ENCODE data around the gene C6orf136.
A peak's percentile ranks its signal among the peaks of the same experiment; 100 is the strongest.

C6orf136 gene

DNA sequence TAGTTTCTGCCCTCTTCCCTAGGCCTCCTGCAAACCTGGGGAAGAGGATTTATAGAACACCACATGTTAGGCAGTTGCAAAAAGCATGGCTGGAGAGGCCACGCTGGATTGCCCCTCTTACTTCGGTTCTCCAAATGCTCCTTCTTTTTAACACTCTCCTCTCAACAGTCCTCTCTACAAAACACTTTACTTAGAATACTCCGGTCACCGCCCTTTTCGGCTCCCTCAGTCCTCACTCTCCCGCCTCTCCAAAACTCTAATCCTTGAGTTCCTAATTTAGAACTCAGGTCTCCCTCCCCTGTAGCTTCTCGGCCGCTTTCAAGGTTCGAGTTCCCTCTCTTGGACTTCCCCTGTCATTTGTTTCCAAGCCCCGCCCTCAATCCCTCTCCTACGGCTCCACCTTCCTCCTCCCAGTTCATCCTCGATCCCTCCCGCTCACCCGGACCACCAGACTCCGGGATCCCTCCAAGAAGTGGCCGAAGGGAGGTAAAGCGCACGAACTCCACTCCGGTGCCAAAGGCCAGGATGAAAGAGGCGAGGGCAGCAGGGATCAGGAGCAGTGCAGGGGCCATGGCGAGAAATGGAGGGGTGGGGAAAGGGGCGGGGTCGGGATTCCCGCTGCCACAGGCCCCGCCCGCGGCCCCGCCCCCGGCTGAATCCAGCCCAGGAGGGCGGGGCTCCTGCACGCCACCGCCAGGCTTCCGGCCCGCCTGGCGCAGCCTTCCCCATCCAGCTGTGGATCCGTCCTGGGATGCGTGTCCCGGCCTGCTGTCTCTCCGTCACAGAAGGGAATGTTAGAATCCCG, 43.7 kb downstream of the C6orf136 start, which contains the start of gene NRM:
TSS of gene NRM (minus strand) at position 582 of the 805 bp plus-strand sequence. CDS start at position 572, 10 bp downstream.
- Histone ChIP-seq H3K9me3 (ENCODE audit: control insufficient read depth, insufficient read depth, low read length) (no peaks in the 10 kb centered on the region), H3K4me3 (ENCODE audit: low read depth, low read length) (peak within 1 kb of the TSS; percentile 84), H3K27ac (ENCODE audit: low read depth, low read length) (peak within 1 kb of the TSS; percentile 94), H3K9ac (ENCODE audit: low read depth, low read length) (peak within 1 kb of the TSS; percentile 27; the same call in 1 of the 2 replicates), H3K27me3 (ENCODE audit: control insufficient read depth, insufficient read depth, low read length) (no peaks in the 10 kb centered on the region), H3K36me3 (ENCODE audit: control insufficient read depth, insufficient read depth, low read length) (no peaks in the 10 kb centered on the region; the same call in 1 of the 2 replicates), H3K4me1 (ENCODE audit: control insufficient read depth, insufficient read depth, low read length) (peaks cover 23% of the 10 kb centered on the region)

GRCh38 chr6:30691208-30691847, 44.4 kb downstream of the C6orf136 start:
- H3K9ac ChIP-seq (ENCODE audit: low read depth, low read length) = no peak overlapping the region
- peaks cover 19% of the 10 kb centered on the region for H3K4me1 ChIP-seq (ENCODE audit: control insufficient read depth, insufficient read depth, low read length)
- H3K4me3 ChIP-seq (ENCODE audit: low read depth, low read length) = peak overlapping the region; percentile 84
- H3K27ac ChIP-seq (ENCODE audit: low read depth, low read length) = peak overlapping the region; percentile 94
- H3K9me3 ChIP-seq (ENCODE audit: control insufficient read depth, insufficient read depth, low read length) = no peaks in the 10 kb centered on the region
- H3K27me3 ChIP-seq (ENCODE audit: control insufficient read depth, insufficient read depth, low read length) = no peaks in the 10 kb centered on the region
- H3K36me3 ChIP-seq (ENCODE audit: control insufficient read depth, insufficient read depth, low read length) = no peaks in the 10 kb centered on the region; the same call in 1 of the 2 replicates

DNA sequence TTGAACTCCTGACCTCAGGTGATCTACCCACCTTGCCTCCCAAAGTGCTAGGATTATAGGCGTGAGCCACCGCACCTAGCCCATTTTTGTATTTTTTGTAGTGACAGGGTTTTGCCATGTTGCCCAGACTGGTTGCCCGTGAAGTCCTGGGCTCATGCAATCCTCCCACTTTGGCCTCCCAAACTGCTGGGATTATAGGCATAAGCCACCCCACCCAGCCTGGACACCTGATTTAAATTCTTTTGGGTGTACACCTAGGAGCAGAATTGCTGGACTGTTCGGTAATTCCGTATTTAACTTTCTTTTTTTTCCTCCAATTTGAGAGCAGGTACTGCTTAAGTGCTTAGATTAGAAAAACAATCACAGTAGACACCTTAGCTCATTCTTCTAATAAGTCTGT, 49.5 kb downstream of the C6orf136 start:
- Histone ChIP-seq H3K27me3 (ENCODE audit: control insufficient read depth, insufficient read depth, low read length) (no peaks in the 10 kb centered on the region), H3K4me3 (ENCODE audit: low read depth, low read length) (no peak overlapping the region), H3K27ac (ENCODE audit: low read depth, low read length) (no peak overlapping the region), H3K36me3 (ENCODE audit: control insufficient read depth, insufficient read depth, low read length) (peaks cover 14% of the 10 kb centered on the region), H3K4me1 (ENCODE audit: control insufficient read depth, insufficient read depth, low read length) (peaks cover 2% of the 10 kb centered on the region), H3K9ac (ENCODE audit: low read depth, low read length) (no peak overlapping the region), H3K9me3 (ENCODE audit: control insufficient read depth, insufficient read depth, low read length) (no peaks in the 10 kb centered on the region)

GRCh38 chr6:30700340-30700739, 53.4 kb downstream of the C6orf136 start:
- Histone ChIP-seq H3K4me1 (ENCODE audit: control insufficient read depth, insufficient read depth, low read length) (no peaks in the 10 kb centered on the region), H3K27ac (ENCODE audit: low read depth, low read length) (no peak overlapping the region), H3K9ac (ENCODE audit: low read depth, low read length) (no peak overlapping the region), H3K36me3 (ENCODE audit: control insufficient read depth, insufficient read depth, low read length) (peaks cover 51% of the 10 kb centered on the region), H3K9me3 (ENCODE audit: control insufficient read depth, insufficient read depth, low read length) (no peaks in the 10 kb centered on the region), H3K4me3 (ENCODE audit: low read depth, low read length) (no peak overlapping the region), H3K27me3 (ENCODE audit: control insufficient read depth, insufficient read depth, low read length) (no peaks in the 10 kb centered on the region)

Measured in HUES48 (cell line).